ENCODE data around the gene MUC20. TPM values are rescaled to one million over a fixed set of nuclear protein-coding genes. Genes with fewer than 3 reads are reported as not detected.
"Not testable (repeated sequence)": the region's sequence is repeated elsewhere in the genome, so short reads cannot be mapped to it uniquely, and the experiment has no call there.

MUC20 gene
- total and polyA plus RNA-seq, 2 donors (not counting 1 experiment from before 2014, with no cell fraction given) = 0.54 to 0.66 TPM

DNA sequence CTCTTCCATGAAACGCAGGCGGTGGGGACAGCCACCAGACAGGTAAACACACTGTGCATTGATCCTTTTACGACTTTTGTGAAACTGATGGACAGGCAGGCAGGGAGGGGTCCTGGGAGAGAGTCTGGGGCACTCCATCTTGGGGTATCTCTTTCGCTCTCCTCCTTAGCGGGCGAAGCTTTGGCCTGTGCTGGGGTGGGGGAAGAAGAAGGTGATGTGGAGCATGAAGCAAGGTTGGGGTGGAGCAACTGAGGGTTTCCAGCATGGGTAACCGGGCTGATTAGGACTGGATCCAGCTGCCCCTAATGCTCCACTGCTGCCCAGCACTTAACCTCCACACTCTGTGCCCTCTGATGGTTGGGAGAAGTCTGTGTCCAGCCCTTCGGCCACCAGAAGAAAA lies 25.6 kb downstream of the MUC20 start:
- no peak overlapping the region for H3K4me3 ChIP-seq (replicated peaks in 1 of 4; ENCODE audit: control extremely low read depth in 1 of 4, insufficient read depth in 1 of 4, low read depth in 3 of 4, low read length in 4 of 4)
- no peaks in the 10 kb centered on the region for H3K79me2 ChIP-seq (ENCODE audit: control insufficient read depth, insufficient read depth, low read length)
- no peak for DNase-seq (ENCODE audit: low read depth in 2 of 2)
- H3K9ac ChIP-seq (ENCODE audit: insufficient read depth, low read length) = no peak overlapping the region
- H3K27me3 ChIP-seq (ENCODE audit: control insufficient read depth, insufficient read depth, low read length) = peaks cover 9% of the 10 kb centered on the region
- no peak overlapping the region for H3K4me2 ChIP-seq (ENCODE audit: extremely low read depth, insufficient read depth, low read length)
- H3K4me1 ChIP-seq (ENCODE audit: control insufficient read depth, extremely low read depth, insufficient read depth, low read length) = no peaks in the 10 kb centered on the region
- H3K9me3 ChIP-seq (ENCODE audit: control insufficient read depth, insufficient read depth, low read depth, low read length) = no peaks in the 10 kb centered on the region
- TF ChIP-seq, protein P1, sequence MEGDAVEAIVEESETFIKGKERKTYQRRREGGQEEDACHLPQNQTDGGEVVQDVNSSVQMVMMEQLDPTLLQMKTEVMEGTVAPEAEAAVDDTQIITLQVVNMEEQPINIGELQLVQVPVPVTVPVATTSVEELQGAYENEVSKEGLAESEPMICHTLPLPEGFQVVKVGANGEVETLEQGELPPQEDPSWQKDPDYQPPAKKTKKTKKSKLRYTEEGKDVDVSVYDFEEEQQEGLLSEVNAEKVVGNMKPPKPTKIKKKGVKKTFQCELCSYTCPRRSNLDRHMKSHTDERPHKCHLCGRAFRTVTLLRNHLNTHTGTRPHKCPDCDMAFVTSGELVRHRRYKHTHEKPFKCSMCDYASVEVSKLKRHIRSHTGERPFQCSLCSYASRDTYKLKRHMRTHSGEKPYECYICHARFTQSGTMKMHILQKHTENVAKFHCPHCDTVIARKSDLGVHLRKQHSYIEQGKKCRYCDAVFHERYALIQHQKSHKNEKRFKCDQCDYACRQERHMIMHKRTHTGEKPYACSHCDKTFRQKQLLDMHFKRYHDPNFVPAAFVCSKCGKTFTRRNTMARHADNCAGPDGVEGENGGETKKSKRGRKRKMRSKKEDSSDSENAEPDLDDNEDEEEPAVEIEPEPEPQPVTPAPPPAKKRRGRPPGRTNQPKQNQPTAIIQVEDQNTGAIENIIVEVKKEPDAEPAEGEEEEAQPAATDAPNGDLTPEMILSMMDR (conservative IDR thresholded peaks at IDR 0.05 in 1 of 2, IDR thresholded peaks at IDR 0.05 in 1 of 2; ENCODE audit: low read depth in 1 of 2, low read length in 2 of 2) = no peak
- no peak for TF ChIP-seq EZH2 (IDR thresholded peaks at IDR 0.05; ENCODE audit: low read length, missing control alignments)
- no peaks in the 10 kb centered on the region for H4K20me1 ChIP-seq (ENCODE audit: control insufficient read depth, extremely low read depth, insufficient read depth, low read length)
- no peaks in the 10 kb centered on the region for H3K36me3 ChIP-seq (ENCODE audit: control insufficient read depth, insufficient read depth, low read length)
- H2AFZ ChIP-seq (ENCODE audit: low read length) = no peak overlapping the region
- H3K27ac ChIP-seq (ENCODE audit: insufficient read depth, low read length) = no peak overlapping the region

DNA sequence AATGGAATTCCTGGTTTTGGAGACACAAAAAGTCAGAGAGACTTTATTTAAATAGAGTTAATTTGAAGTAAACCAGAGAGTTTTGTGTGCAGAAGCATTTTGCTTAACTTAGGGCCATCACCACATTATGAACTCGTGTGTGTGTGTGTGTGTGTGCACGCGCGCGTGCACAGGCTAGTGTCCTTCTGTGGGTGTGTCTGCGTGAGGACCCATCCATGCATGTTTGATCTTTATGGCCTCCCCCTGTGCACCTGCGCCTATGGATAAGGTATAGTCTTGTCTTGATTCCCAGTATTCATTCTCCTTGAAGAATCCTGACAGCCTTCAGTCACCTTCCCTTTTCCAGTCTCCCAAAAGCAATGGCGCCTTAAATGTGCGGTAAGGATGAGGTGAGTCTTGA lies 26.0 kb downstream of the MUC20 start:
- DNase-seq (ENCODE audit: low read depth in 2 of 2) = no peak
- Histone ChIP-seq H3K36me3 (ENCODE audit: control insufficient read depth, insufficient read depth, low read length) (no peaks in the 10 kb centered on the region), H3K9me3 (ENCODE audit: control insufficient read depth, insufficient read depth, low read depth, low read length) (no peaks in the 10 kb centered on the region), H3K9ac (ENCODE audit: insufficient read depth, low read length) (no peak overlapping the region), H3K4me3 (replicated peaks in 1 of 4; ENCODE audit: control extremely low read depth in 1 of 4, insufficient read depth in 1 of 4, low read depth in 3 of 4, low read length in 4 of 4) (no peak overlapping the region), H3K4me2 (ENCODE audit: extremely low read depth, insufficient read depth, low read length) (no peak overlapping the region), H3K4me1 (ENCODE audit: control insufficient read depth, extremely low read depth, insufficient read depth, low read length) (no peaks in the 10 kb centered on the region), H2AFZ (ENCODE audit: low read length) (no peak overlapping the region), H3K27me3 (ENCODE audit: control insufficient read depth, insufficient read depth, low read length) (peaks cover 9% of the 10 kb centered on the region), H4K20me1 (ENCODE audit: control insufficient read depth, extremely low read depth, insufficient read depth, low read length) (no peaks in the 10 kb centered on the region), H3K27ac (ENCODE audit: insufficient read depth, low read length) (no peak overlapping the region), H3K79me2 (ENCODE audit: control insufficient read depth, insufficient read depth, low read length) (no peaks in the 10 kb centered on the region)
- TF ChIP-seq EZH2 (IDR thresholded peaks at IDR 0.05; ENCODE audit: low read length, missing control alignments) = no peak
- TF ChIP-seq, protein P1 (conservative IDR thresholded peaks at IDR 0.05 in 1 of 2, IDR thresholded peaks at IDR 0.05 in 1 of 2; ENCODE audit: low read depth in 1 of 2, low read length in 2 of 2) = no peak

DNA sequence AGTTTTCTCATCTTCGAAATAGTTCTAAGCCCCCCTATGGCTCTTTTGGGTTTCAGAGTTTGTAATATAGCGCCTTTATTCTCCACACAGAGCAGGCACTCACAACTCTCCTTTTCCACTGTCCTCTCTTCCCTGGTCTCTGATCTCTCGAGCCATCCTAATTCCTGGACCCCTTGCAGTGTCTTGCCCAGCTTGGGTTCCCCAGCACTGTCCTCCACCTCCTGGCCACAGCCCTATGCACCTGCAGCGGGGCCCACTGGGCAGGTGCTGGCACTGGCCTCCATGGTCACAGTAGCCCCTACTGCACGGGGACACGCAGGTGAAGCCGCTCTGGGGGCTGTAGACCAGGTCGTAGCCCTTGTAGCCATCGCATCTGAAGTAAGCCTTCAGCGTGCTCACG lies 27.9 kb downstream of the MUC20 start:
- no peaks in the 10 kb centered on the region for H3K4me1 ChIP-seq (ENCODE audit: control insufficient read depth, extremely low read depth, insufficient read depth, low read length)
- peaks cover 9% of the 10 kb centered on the region for H3K27me3 ChIP-seq (ENCODE audit: control insufficient read depth, insufficient read depth, low read length)
- H3K4me3 ChIP-seq (replicated peaks in 1 of 4; ENCODE audit: control extremely low read depth in 1 of 4, insufficient read depth in 1 of 4, low read depth in 3 of 4, low read length in 4 of 4) = no peak overlapping the region
- no peak overlapping the region for H3K4me2 ChIP-seq (ENCODE audit: extremely low read depth, insufficient read depth, low read length)
- H3K9ac ChIP-seq (ENCODE audit: insufficient read depth, low read length) = no peak overlapping the region
- H3K27ac ChIP-seq (ENCODE audit: insufficient read depth, low read length) = no peak overlapping the region
- no peaks in the 10 kb centered on the region for H3K36me3 ChIP-seq (ENCODE audit: control insufficient read depth, insufficient read depth, low read length)
- H3K9me3 ChIP-seq (ENCODE audit: control insufficient read depth, insufficient read depth, low read depth, low read length) = no peaks in the 10 kb centered on the region
- H3K79me2 ChIP-seq (ENCODE audit: control insufficient read depth, insufficient read depth, low read length) = no peaks in the 10 kb centered on the region
- no peak for TF ChIP-seq EZH2 (IDR thresholded peaks at IDR 0.05; ENCODE audit: low read length, missing control alignments)
- TF ChIP-seq, protein P1 (conservative IDR thresholded peaks at IDR 0.05 in 1 of 2, IDR thresholded peaks at IDR 0.05 in 1 of 2; ENCODE audit: low read depth in 1 of 2, low read length in 2 of 2) = no peak
- no peak for DNase-seq (ENCODE audit: low read depth in 2 of 2)
- H2AFZ ChIP-seq (ENCODE audit: low read length) = no peak overlapping the region
- H4K20me1 ChIP-seq (ENCODE audit: control insufficient read depth, extremely low read depth, insufficient read depth, low read length) = no peaks in the 10 kb centered on the region

DNA sequence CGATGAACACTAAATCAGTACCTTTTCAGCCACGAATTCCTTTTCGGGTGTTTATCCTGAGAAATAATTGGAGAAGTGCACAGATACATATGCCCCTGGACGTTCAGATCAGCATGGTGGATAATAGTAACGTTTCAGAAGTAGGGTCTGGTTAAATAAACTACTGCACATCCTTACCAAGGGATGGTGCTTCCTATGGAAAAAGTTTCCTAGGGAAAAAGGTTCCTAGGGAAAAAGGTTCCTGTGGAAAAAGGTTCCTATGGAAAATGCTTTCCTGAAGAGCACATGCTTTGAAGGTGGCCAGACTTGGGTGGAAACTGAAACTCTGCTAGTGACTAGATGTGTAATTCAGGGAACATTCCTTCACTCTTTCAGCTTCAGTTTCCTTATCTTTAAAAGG lies 28.3 kb downstream of the MUC20 start:
- not testable (repeated sequence) for H3K79me2 ChIP-seq (ENCODE audit: control insufficient read depth, insufficient read depth, low read length); H3K4me3 ChIP-seq (replicated peaks in 1 of 4; ENCODE audit: control extremely low read depth in 1 of 4, insufficient read depth in 1 of 4, low read depth in 3 of 4, low read length in 4 of 4); H3K9ac ChIP-seq (ENCODE audit: insufficient read depth, low read length); H3K27me3 ChIP-seq (ENCODE audit: control insufficient read depth, insufficient read depth, low read length); H3K4me2 ChIP-seq (ENCODE audit: extremely low read depth, insufficient read depth, low read length); H3K36me3 ChIP-seq (ENCODE audit: control insufficient read depth, insufficient read depth, low read length); H2AFZ ChIP-seq (ENCODE audit: low read length); H3K27ac ChIP-seq (ENCODE audit: insufficient read depth, low read length); DNase-seq (ENCODE audit: low read depth in 2 of 2); H4K20me1 ChIP-seq (ENCODE audit: control insufficient read depth, extremely low read depth, insufficient read depth, low read length); H3K4me1 ChIP-seq (ENCODE audit: control insufficient read depth, extremely low read depth, insufficient read depth, low read length); H3K9me3 ChIP-seq (ENCODE audit: control insufficient read depth, insufficient read depth, low read depth, low read length)
